DMS79 (cell line): ENCODE results near the gene IL18RAP.

ENCODE experiments used
- DNase-seq: peaks from one replicate; lab custom pipeline; 2025; lab: John Stamatoyannopoulos, UW

IL18RAP gene

GRCh38 chr2:102455061-102455670, 32.2 kb downstream of the IL18RAP start:
- no peak for DNase-seq

- no peak for DNase-seq
Measured at GRCh38 chr2:102460467-102460866, 37.5 kb downstream of the IL18RAP start.

DNA sequence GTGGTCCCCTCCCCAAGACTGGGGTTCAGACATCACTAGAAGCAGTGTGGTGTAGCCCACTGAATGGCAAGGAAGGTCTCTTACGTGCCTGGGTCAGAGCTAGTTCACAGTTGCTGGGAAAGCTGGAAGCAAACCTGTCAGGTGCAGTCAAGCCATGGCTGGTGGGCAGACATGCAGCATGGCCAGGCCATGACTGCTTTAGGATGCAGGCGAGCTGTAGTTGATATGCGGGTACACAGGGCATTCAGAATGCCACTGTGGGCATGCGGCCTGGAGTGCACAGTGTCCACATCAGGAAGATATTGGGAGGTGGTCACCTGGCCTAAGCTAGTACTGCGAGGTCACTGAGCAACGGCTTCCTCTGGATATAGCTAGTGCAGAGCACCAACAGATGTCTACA, 38.2 kb downstream of the IL18RAP start:
- no peak for DNase-seq

DNA sequence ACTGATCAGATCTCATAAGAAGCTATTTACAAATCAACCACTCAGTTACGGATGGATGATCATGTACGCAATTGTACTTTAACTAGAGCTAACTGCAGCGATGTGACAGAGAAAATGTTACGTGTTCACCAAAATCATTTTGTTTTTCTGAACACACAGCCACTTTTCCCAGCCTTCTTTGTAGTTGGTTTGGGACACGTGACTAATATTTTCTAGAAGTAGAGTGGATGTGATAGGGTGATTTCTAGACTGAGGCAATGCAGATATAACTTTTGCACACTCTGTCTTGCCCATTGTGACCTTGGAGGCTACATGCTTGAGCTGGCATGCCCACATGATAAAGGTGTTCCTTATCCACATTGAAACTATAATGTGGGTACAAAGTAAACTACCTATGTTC, 40.2 kb downstream of the IL18RAP start:
- no peak for DNase-seq

- no peak for DNase-seq
Measured at GRCh38 chr2:102470168-102470567, 47.2 kb downstream of the IL18RAP start.

GRCh38 chr2:102473020-102473419, 50.1 kb downstream of the IL18RAP start, which contains the start of gene SLC9A4:
Gene SLC9A4, plus strand, starts transcription at chr2:102473226. Its CDS starts 534 bp downstream, at chr2:102473760.
- peak; percentile 8 for DNase-seq

DNA sequence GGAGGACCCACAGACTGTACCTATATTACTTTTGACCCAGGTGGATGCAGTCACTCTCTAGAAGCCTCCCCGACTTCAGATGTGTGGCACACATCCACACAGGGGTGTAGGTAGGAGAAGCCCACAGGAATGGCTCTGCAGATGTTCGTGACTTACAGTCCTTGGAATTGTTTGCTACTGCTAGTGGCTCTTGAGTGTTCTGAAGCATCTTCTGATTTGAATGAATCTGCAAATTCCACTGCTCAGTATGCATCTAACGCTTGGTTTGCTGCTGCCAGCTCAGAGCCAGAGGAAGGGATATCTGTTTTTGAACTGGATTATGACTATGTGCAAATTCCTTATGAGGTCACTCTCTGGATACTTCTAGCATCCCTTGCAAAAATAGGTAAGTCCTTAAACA, 50.7 kb downstream of the IL18RAP start:
- no peak for DNase-seq

DNA sequence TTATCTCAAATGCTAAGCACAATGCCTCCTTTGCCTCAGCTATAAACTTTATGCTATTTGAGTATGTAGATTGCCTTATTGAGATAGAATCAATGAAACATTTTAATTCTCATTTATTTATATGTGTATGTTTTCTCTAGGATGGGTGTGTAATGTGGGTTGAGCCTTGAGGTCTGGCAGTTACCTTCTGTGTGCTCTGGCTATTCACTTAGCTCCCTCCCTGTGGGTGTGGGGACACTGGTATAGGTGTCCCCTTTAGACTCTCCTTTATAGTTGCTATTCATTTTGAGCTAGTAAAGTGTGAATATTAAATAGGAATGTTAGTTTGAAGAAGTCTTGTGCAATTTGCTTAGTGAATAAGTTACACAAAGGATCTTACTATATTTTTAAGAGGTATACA, 51.8 kb downstream of the IL18RAP start:
- no peak for DNase-seq

DNA sequence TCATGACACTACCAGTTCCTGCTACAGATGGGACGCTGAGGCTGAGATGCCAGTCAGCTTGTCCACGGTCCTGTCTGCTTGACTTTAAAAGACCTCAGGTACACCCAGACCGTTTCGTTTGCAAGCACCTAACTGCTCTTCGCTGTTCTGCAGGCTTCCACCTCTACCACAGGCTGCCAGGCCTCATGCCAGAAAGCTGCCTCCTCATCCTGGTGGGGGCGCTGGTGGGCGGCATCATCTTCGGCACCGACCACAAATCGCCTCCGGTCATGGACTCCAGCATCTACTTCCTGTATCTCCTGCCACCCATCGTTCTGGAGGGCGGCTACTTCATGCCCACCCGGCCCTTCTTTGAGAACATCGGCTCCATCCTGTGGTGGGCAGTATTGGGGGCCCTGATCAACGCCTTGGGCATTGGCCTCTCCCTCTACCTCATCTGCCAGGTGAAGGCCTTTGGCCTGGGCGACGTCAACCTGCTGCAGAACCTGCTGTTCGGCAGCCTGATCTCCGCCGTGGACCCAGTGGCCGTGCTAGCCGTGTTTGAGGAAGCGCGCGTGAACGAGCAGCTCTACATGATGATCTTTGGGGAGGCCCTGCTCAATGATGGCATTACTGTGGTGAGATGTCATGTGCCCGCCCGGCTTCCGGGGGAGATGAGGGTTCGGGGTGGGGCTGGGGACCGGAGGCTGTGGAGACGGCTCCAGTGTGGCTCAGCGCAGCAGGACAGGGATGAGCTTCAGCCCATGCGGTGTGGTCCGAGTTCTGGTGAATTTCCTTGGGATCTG, 55.9 kb downstream of the IL18RAP start:
- DNase-seq: no peak

DNA sequence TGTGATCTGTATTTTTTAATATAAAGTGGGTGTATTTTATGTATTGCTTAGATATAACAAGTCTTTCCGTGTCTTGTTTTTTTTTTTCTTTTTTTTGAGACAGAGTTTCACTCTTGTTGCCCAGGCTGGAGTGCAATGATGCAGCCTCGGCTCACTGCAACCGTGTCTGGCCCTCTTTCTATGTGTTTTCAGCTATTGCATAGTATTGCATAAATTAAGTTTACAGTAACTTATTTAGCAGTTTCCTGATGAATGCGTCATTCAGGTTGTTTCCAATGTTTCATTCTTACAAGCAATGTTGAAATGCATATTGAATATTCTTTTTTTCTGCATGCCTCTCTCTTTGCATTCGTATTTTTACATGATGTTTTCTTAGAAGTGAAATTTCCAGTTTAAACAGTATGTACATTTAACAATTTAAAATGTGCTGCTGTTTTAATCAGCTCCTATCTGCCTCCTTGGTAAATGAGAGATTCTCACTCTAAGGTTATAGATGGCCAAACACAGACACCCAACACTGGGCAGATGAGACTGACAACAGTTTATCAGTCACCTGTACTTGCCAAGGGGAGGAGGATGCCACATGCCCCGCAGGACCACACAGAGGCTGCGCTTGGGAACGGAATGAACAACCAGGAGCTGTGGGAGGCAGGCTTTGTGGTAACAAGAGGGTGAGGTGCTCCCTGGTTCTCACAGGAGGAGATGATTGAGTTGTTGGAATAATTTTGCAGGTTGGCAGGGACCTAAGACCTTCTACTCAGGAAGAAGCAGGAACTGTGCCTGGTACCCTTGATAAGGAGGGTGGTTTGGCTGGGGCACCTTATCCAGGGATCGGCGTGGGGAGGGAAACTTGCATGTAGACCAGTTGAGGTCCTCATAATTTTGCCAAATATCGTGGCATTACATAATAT, 57.6 kb downstream of the IL18RAP start:
- DNase-seq: no peak

DNA sequence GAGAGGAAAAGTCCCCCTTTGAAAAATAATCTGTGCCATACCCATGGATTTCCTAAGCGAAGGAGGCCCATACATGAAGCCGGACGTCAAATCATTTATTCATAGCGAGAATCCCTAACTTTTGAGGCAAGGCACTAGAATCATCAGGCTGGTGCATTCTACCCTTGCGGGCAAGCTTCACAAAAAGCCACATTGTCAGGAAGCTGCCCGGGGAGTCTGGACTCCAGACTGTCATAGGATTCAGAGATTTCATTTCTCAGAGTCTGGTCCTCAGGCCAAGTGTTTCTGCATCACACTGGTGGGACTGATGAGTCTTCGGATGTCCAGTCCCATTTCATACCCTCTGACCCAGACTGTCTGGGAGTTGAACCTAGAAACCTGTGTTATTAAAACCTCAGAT, 59.0 kb downstream of the IL18RAP start:
- DNase-seq: no peak

- DNase-seq: no peak
Measured at GRCh38 chr2:102483086-102483485, 60.1 kb downstream of the IL18RAP start.

- no peak for DNase-seq
Measured at GRCh38 chr2:102484310-102485061, 61.5 kb downstream of the IL18RAP start.

- no peak for DNase-seq
Measured at GRCh38 chr2:102485147-102485785, 62.3 kb downstream of the IL18RAP start.

- no peak for DNase-seq
Measured at GRCh38 chr2:102486941-102487702, 64.2 kb downstream of the IL18RAP start.

GRCh38 chr2:102487761-102488462, 65.0 kb downstream of the IL18RAP start:
- no peak for DNase-seq

DNA sequence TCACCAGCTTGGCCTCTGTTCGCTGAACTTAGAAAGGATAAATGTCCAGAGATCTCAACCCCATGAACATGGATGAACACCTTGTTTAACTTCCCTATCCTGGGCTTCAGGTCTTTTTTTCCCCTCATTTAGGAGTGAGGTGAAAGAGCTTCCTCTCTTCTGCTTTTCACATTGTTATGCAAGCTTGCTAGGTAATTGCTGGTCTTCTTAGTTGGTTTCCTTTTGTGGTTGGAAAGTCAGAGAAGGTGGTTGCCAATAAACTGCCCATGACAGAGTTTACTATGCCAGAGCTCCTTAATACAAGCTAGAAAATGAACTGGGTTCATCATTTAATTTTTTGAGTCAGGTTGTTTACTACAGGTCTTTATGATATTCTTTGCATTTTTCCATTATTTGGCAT, 66.7 kb downstream of the IL18RAP start:
- no peak for DNase-seq

DNA sequence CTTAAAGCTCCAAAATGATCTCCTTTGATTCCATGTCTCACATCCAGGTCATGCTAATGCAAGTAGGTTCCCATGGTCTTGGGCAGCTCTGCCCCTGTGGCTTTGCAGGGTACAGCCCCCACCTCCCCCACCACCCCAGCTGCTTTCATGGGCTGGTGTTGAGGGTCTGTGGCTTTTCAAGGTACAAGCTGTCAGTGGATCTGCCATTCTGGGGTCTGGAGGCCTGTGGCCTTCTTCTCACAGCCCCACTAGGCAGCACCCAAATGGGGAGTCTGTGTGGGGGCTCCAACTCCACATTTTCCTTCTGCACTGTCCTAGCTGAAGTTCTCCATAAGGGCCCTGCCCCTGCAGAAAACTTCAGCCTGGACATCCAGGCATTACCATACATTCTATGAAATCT, 69.0 kb downstream of the IL18RAP start:
- no peak for DNase-seq

DNA sequence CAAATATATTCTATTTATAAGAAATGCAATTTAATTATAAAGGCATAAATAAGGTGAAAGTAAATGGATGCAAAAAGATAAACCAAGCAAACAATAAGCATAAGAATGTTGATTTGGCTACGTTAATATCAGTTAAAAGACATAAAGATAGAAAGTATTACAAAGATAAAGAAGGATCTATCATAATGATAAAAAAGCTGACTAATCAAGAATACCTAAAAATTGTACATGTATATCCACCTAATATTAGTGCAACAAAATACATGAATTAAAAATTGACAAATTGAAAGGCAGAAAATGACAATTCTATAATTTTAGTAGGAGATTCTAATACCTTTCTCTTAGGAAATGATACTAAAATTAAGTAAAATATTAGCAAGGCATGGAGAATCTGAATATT, 71.6 kb downstream of the IL18RAP start:
- no peak for DNase-seq

GRCh38 chr2:102498414-102498813, 75.5 kb downstream of the IL18RAP start:
- no peak for DNase-seq
